HL-60 (cell line): ENCODE results near the gene NUB1.

Experiments
- DNase-seq, 2 experiments: peaks; one replicate each; pipeline ENCODE4 v3.0.0-alpha.2; 2010 to 2020; ENCODE audit warnings: low read depth in 1 of 2, low spot score in 1 of 2
- H3K27ac ChIP-seq: fragments of 250-450 bp; sonication (Bioruptor Pico); replicated peaks from 2 replicates; pipeline ENCODE4 v1.5.1; 2020; ENCODE audit warnings: mild to moderate bottlenecking, moderate library complexity
- H3K27me3 ChIP-seq: fragments of 250-450 bp; sonication (Bioruptor Pico); 2 replicates; pipeline ENCODE4 v1.5.1; 2021; ENCODE audit warnings: mild to moderate bottlenecking, moderate library complexity; ENCODE audit not compliant: insufficient read depth, poor library complexity, severe bottlenecking
- H3K4me3 ChIP-seq: replicated peaks from 2 replicates; pipeline ENCODE4 v1.5.1; 2011; ENCODE audit warnings: mild to moderate bottlenecking, control low read depth, low read length; ENCODE audit not compliant: insufficient read depth
- CTCF ChIP-seq: IDR thresholded peaks from one replicate; pipeline ENCODE4 v1.5.1; 2011; ENCODE audit warnings: low read length, control low read depth, inconsistent platforms; ENCODE audit not compliant: insufficient read depth
- GABPA ChIP-seq: IDR thresholded peaks from 2 replicates; pipeline ENCODE4 v1.6.1; 2012; ENCODE audit warnings: low read depth
- POLR2AphosphoS5 ChIP-seq: IDR thresholded peaks from 2 replicates; pipeline ENCODE4 v1.6.1; 2012; ENCODE audit warnings: low read depth
- REST ChIP-seq: IDR thresholded peaks from 2 replicates; pipeline ENCODE4 v1.6.1; 2012; ENCODE audit warnings: low read depth; ENCODE audit not compliant: insufficient replicate concordance
- SPI1 ChIP-seq: IDR thresholded peaks from 2 replicates; pipeline ENCODE4 v1.6.1; 2012; ENCODE audit warnings: low read depth, mild to moderate bottlenecking, borderline replicate concordance

Gene NUB1

GRCh38 chr7:151308791-151309190 lies 32.8 kb upstream of the NUB1 start:
- TF ChIP-seq POLR2AphosphoS5 (no peak), SPI1 (no peak), CTCF (no peak), GABPA (no peak), REST (no peak)
- Histone ChIP-seq H3K4me3 (no peak overlapping the region), H3K27ac (no peak overlapping the region), H3K27me3 (peaks cover 14% of the 10 kb centered on the region)
- no peak for DNase-seq

GRCh38 chr7:151309311-151309710 lies 32.3 kb upstream of the NUB1 start:
- peaks cover 9% of the 10 kb centered on the region for H3K27me3 ChIP-seq
- no peak for TF ChIP-seq SPI1
- no peak for TF ChIP-seq GABPA
- TF ChIP-seq POLR2AphosphoS5 = no peak
- no peak for TF ChIP-seq REST
- no peak for TF ChIP-seq CTCF
- H3K4me3 ChIP-seq = no peak overlapping the region
- no peak overlapping the region for H3K27ac ChIP-seq
- DNase-seq = no peak

DNA sequence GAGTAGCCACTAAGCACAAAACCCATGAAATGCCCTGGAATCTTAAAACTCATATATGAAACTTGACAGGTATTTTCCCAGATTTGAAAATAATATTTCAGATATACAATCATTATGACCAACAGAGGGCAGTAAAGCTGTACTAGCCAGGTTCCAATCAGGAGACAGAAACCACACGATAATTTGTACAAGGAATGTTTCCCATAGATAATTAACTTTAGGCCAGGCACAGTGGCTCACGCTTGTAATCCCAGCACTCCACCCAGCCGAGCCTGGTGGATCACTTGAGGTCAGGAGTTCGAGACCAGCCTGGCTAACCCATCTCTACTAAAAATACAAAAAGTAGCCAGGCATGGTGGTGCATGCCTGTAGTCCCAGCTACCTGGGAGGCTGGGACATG lies 31.0 kb upstream of the NUB1 start:
- no peak overlapping the region for H3K27ac ChIP-seq
- peaks cover under 1% of the 10 kb centered on the region for H3K27me3 ChIP-seq
- no peak for DNase-seq
- TF ChIP-seq GABPA (no peak), POLR2AphosphoS5 (no peak), CTCF (no peak), REST (no peak), SPI1 (no peak)
- H3K4me3 ChIP-seq = no peak overlapping the region
